ENCODE results near the gene PIAS1. TPM values are rescaled to one million over a fixed set of nuclear protein-coding genes. Genes with fewer than 3 reads are reported as not detected.

PIAS1 gene
- polyA plus RNA-seq, 1 donor: 46.5 TPM

- Histone ChIP-seq H3K27me3 (ENCODE audit: control insufficient read depth, insufficient read depth, low read length) (no peaks in the 10 kb centered on the region), H3K9me3 (ENCODE audit: control insufficient read depth, low read depth, low read length) (no peaks in the 10 kb centered on the region), H3K27ac (ENCODE audit: low read length) (no peak overlapping the region), H3K4me3 (ENCODE audit: low read length) (no peak overlapping the region), H3K36me3 (ENCODE audit: control insufficient read depth, insufficient read depth, low read length) (peaks cover 54% of the 10 kb centered on the region), H3K4me1 (ENCODE audit: control insufficient read depth, insufficient read depth, low read length) (peaks cover 3% of the 10 kb centered on the region)
- no peak for DNase-seq
- WGBS (ENCODE audit: insufficient coverage, low lambda C conversion rate): 78% methylated on average over 1 of the region's 2 CpGs
Observed at GRCh38 chr15:68188647-68189046, 134.5 kb downstream of the PIAS1 start.

GRCh38 chr15:68190048-68190447 lies 135.9 kb downstream of the PIAS1 start:
- no peak for DNase-seq
- no peak overlapping the region for H3K4me3 ChIP-seq (ENCODE audit: low read length)
- H3K27me3 ChIP-seq (ENCODE audit: control insufficient read depth, insufficient read depth, low read length): no peaks in the 10 kb centered on the region
- no peak overlapping the region for H3K27ac ChIP-seq (ENCODE audit: low read length)
- H3K36me3 ChIP-seq (ENCODE audit: control insufficient read depth, insufficient read depth, low read length): peaks cover 50% of the 10 kb centered on the region
- H3K9me3 ChIP-seq (ENCODE audit: control insufficient read depth, low read depth, low read length): no peaks in the 10 kb centered on the region
- peaks cover 3% of the 10 kb centered on the region for H3K4me1 ChIP-seq (ENCODE audit: control insufficient read depth, insufficient read depth, low read length)
- 75% methylated on average over 1 of the region's 4 CpGs for WGBS (ENCODE audit: insufficient coverage, low lambda C conversion rate)

- 20% methylated on average over 1 of the region's 3 CpGs for WGBS (ENCODE audit: insufficient coverage, low lambda C conversion rate)
- DNase-seq: no peak
- H3K9me3 ChIP-seq (ENCODE audit: control insufficient read depth, low read depth, low read length): no peaks in the 10 kb centered on the region
- peaks cover 59% of the 10 kb centered on the region for H3K36me3 ChIP-seq (ENCODE audit: control insufficient read depth, insufficient read depth, low read length)
- no peaks in the 10 kb centered on the region for H3K27me3 ChIP-seq (ENCODE audit: control insufficient read depth, insufficient read depth, low read length)
- no peak overlapping the region for H3K4me3 ChIP-seq (ENCODE audit: low read length)
- H3K4me1 ChIP-seq (ENCODE audit: control insufficient read depth, insufficient read depth, low read length): peaks cover 3% of the 10 kb centered on the region
- H3K27ac ChIP-seq (ENCODE audit: low read length): no peak overlapping the region
Observed at GRCh38 chr15:68191555-68191954, 137.4 kb downstream of the PIAS1 start.

- H3K4me1 ChIP-seq (ENCODE audit: control insufficient read depth, insufficient read depth, low read length): peaks cover 3% of the 10 kb centered on the region
- H3K27ac ChIP-seq (ENCODE audit: low read length): no peak overlapping the region
- WGBS (ENCODE audit: insufficient coverage, low lambda C conversion rate): no CpG with 5 or more reads among the region's 4 CpGs
- no peak for DNase-seq
- H3K4me3 ChIP-seq (ENCODE audit: low read length): no peak overlapping the region
- H3K27me3 ChIP-seq (ENCODE audit: control insufficient read depth, insufficient read depth, low read length): no peaks in the 10 kb centered on the region
- peaks cover 62% of the 10 kb centered on the region for H3K36me3 ChIP-seq (ENCODE audit: control insufficient read depth, insufficient read depth, low read length)
- H3K9me3 ChIP-seq (ENCODE audit: control insufficient read depth, low read depth, low read length): no peaks in the 10 kb centered on the region
Observed at GRCh38 chr15:68192117-68192516, 138.0 kb downstream of the PIAS1 start.

- peaks cover 3% of the 10 kb centered on the region for H3K4me1 ChIP-seq (ENCODE audit: control insufficient read depth, insufficient read depth, low read length)
- no peak overlapping the region for H3K27ac ChIP-seq (ENCODE audit: low read length)
- DNase-seq: no peak
- peaks cover 66% of the 10 kb centered on the region for H3K36me3 ChIP-seq (ENCODE audit: control insufficient read depth, insufficient read depth, low read length)
- H3K4me3 ChIP-seq (ENCODE audit: low read length): no peak overlapping the region
- no CpG with 5 or more reads among the region's 5 CpGs for WGBS (ENCODE audit: insufficient coverage, low lambda C conversion rate)
- no peaks in the 10 kb centered on the region for H3K9me3 ChIP-seq (ENCODE audit: control insufficient read depth, low read depth, low read length)
- H3K27me3 ChIP-seq (ENCODE audit: control insufficient read depth, insufficient read depth, low read length): no peaks in the 10 kb centered on the region
Observed at GRCh38 chr15:68192804-68193486, 138.8 kb downstream of the PIAS1 start.

- no peak overlapping the region for H3K27ac ChIP-seq (ENCODE audit: low read length)
- H3K9me3 ChIP-seq (ENCODE audit: control insufficient read depth, low read depth, low read length): no peaks in the 10 kb centered on the region
- no peaks in the 10 kb centered on the region for H3K27me3 ChIP-seq (ENCODE audit: control insufficient read depth, insufficient read depth, low read length)
- H3K4me1 ChIP-seq (ENCODE audit: control insufficient read depth, insufficient read depth, low read length): peaks cover 10% of the 10 kb centered on the region
- no peak for DNase-seq
- WGBS (ENCODE audit: insufficient coverage, low lambda C conversion rate): no CpG with 5 or more reads among the region's 8 CpGs
- H3K4me3 ChIP-seq (ENCODE audit: low read length): no peak overlapping the region
- peaks cover 68% of the 10 kb centered on the region for H3K36me3 ChIP-seq (ENCODE audit: control insufficient read depth, insufficient read depth, low read length)
Observed at GRCh38 chr15:68195336-68196112, 141.4 kb downstream of the PIAS1 start.

GRCh38 chr15:68196445-68197169 lies 142.5 kb downstream of the PIAS1 start:
- no peak overlapping the region for H3K4me3 ChIP-seq (ENCODE audit: low read length)
- H3K27me3 ChIP-seq (ENCODE audit: control insufficient read depth, insufficient read depth, low read length): no peaks in the 10 kb centered on the region
- no CpG with 5 or more reads among the region's 17 CpGs for WGBS (ENCODE audit: insufficient coverage, low lambda C conversion rate)
- H3K9me3 ChIP-seq (ENCODE audit: control insufficient read depth, low read depth, low read length): no peaks in the 10 kb centered on the region
- H3K36me3 ChIP-seq (ENCODE audit: control insufficient read depth, insufficient read depth, low read length): peaks cover 67% of the 10 kb centered on the region
- H3K27ac ChIP-seq (ENCODE audit: low read length): no peak overlapping the region
- H3K4me1 ChIP-seq (ENCODE audit: control insufficient read depth, insufficient read depth, low read length): peaks cover 19% of the 10 kb centered on the region
- no peak for DNase-seq

GRCh38 chr15:68197170-68197492 lies 143.0 kb downstream of the PIAS1 start:
- WGBS (ENCODE audit: insufficient coverage, low lambda C conversion rate): no CpG with 5 or more reads among the region's 8 CpGs
- peaks cover 24% of the 10 kb centered on the region for H3K4me1 ChIP-seq (ENCODE audit: control insufficient read depth, insufficient read depth, low read length)
- H3K4me3 ChIP-seq (ENCODE audit: low read length): no peak overlapping the region
- H3K9me3 ChIP-seq (ENCODE audit: control insufficient read depth, low read depth, low read length): no peaks in the 10 kb centered on the region
- no peak overlapping the region for H3K27ac ChIP-seq (ENCODE audit: low read length)
- no peak for DNase-seq
- peaks cover 63% of the 10 kb centered on the region for H3K36me3 ChIP-seq (ENCODE audit: control insufficient read depth, insufficient read depth, low read length)
- H3K27me3 ChIP-seq (ENCODE audit: control insufficient read depth, insufficient read depth, low read length): no peaks in the 10 kb centered on the region

- peaks cover 55% of the 10 kb centered on the region for H3K36me3 ChIP-seq (ENCODE audit: control insufficient read depth, insufficient read depth, low read length)
- H3K4me1 ChIP-seq (ENCODE audit: control insufficient read depth, insufficient read depth, low read length): peaks cover 30% of the 10 kb centered on the region
- no peak overlapping the region for H3K4me3 ChIP-seq (ENCODE audit: low read length)
- no CpG with 5 or more reads among the region's 11 CpGs for WGBS (ENCODE audit: insufficient coverage, low lambda C conversion rate)
- H3K27ac ChIP-seq (ENCODE audit: low read length): no peak overlapping the region
- H3K27me3 ChIP-seq (ENCODE audit: control insufficient read depth, insufficient read depth, low read length): no peaks in the 10 kb centered on the region
- DNase-seq: no peak
- H3K9me3 ChIP-seq (ENCODE audit: control insufficient read depth, low read depth, low read length): no peaks in the 10 kb centered on the region
Observed at GRCh38 chr15:68197661-68198437, 143.7 kb downstream of the PIAS1 start.

GRCh38 chr15:68199340-68199739 lies 145.2 kb downstream of the PIAS1 start:
- Histone ChIP-seq H3K9me3 (ENCODE audit: control insufficient read depth, low read depth, low read length) (no peaks in the 10 kb centered on the region), H3K4me3 (ENCODE audit: low read length) (no peak overlapping the region), H3K27me3 (ENCODE audit: control insufficient read depth, insufficient read depth, low read length) (no peaks in the 10 kb centered on the region), H3K4me1 (ENCODE audit: control insufficient read depth, insufficient read depth, low read length) (peaks cover 33% of the 10 kb centered on the region), H3K27ac (ENCODE audit: low read length) (no peak overlapping the region), H3K36me3 (ENCODE audit: control insufficient read depth, insufficient read depth, low read length) (peaks cover 42% of the 10 kb centered on the region)
- 20% methylated on average over 1 of the region's 11 CpGs for WGBS (ENCODE audit: insufficient coverage, low lambda C conversion rate)
- DNase-seq: no peak
